GM23248 (cell line): ENCODE measurements around the gene ALDH16A1.
"Not testable (repeated sequence)": the region's sequence is repeated elsewhere in the genome, so short reads cannot be mapped to it uniquely, and the experiment has no call there.

Experiments used
- EZH2 ChIP-seq: fragments of 200-600 bp; sonication (generic); IDR thresholded peaks from 2 replicates; pipeline ENCODE4 v1.6.1; 2018; ENCODE audit warnings: antibody characterized with exemption, mild to moderate bottlenecking; ENCODE audit not compliant: insufficient read depth, poor library complexity, severe bottlenecking
- EZH2phosphoT487 ChIP-seq: fragments of 200-600 bp; sonication (generic); IDR thresholded peaks from 2 replicates; pipeline ENCODE4 v1.6.1; 2018; ENCODE audit warnings: antibody characterized with exemption, moderate library complexity, mild to moderate bottlenecking, low read depth; ENCODE audit not compliant: insufficient read depth

- TF ChIP-seq EZH2phosphoT487, EZH2: not testable (repeated sequence)
Observed at GRCh38 chr19:49444100-49444700, 8.8 kb upstream of the ALDH16A1 start.
